GM23338 (cell line): ENCODE results near the gene TPM3. TPM values are rescaled to one million over a fixed set of nuclear protein-coding genes. Genes with fewer than 3 reads are reported as not detected.

Source experiments
- ATAC-seq: fragments of 200-7000 bp; cut with Tn5 transposase; 3 replicates; pipeline ENCODE4 v1.9.1; 2020
- DNase-seq: peaks from one replicate; pipeline ENCODE4 v3.0.0-alpha.2; 2015; ENCODE audit warnings: low spot score
- H2AFZ ChIP-seq: fragments of 200-600 bp; sonication (generic); 2 replicates; pipeline ENCODE4 v1.8.0; 2016; ENCODE audit warnings: antibody characterized with exemption, mild to moderate bottlenecking, moderate library complexity
- H3F3A ChIP-seq: fragments of 200-600 bp; sonication (generic); replicated peaks from 2 replicates; pipeline ENCODE4 v1.8.0; 2017; ENCODE audit warnings: antibody characterized with exemption, mixed run types, low read depth
- H3K27ac ChIP-seq: fragments of 200-600 bp; sonication (generic); 2 replicates; pipeline ENCODE4 v1.6.1; 2016; ENCODE audit warnings: low read depth
- H3K27me3 ChIP-seq: fragments of 200-600 bp; sonication (generic); 2 replicates; pipeline ENCODE4 v1.8.0; 2016; ENCODE audit warnings: mild to moderate bottlenecking, mixed run types, moderate library complexity; ENCODE audit not compliant: insufficient read depth
- H3K36me3 ChIP-seq: fragments of 200-600 bp; sonication (generic); 2 replicates; pipeline ENCODE4 v1.8.0; 2016; ENCODE audit warnings: mild to moderate bottlenecking; ENCODE audit not compliant: insufficient read depth
- H3K4me1 ChIP-seq: fragments of 200-600 bp; sonication (generic); 2 replicates; pipeline ENCODE4 v1.8.0; 2016; ENCODE audit warnings: mild to moderate bottlenecking, moderate library complexity; ENCODE audit not compliant: insufficient read depth
- H3K4me2 ChIP-seq: fragments of 200-600 bp; sonication (generic); 2 replicates; pipeline ENCODE4 v1.7.1; 2017; ENCODE audit warnings: mixed run types
- H3K4me3 ChIP-seq: fragments of 200-600 bp; sonication (generic); 2 replicates; pipeline ENCODE4 v1.6.1; 2016; ENCODE audit warnings: mixed run types
- H3K79me2 ChIP-seq: fragments of 200-600 bp; sonication (generic); replicated peaks from 2 replicates; pipeline ENCODE4 v1.8.0; 2017; ENCODE audit warnings: mild to moderate bottlenecking; ENCODE audit not compliant: insufficient read depth
- H3K9me2 ChIP-seq: fragments of 200-600 bp; sonication (generic); 2 replicates; pipeline ENCODE4 v1.8.0; 2017; ENCODE audit not compliant: insufficient read depth
- H4K20me1 ChIP-seq: fragments of 200-600 bp; sonication (generic); replicated peaks from 2 replicates; pipeline ENCODE4 v1.8.0; 2017; ENCODE audit warnings: mild to moderate bottlenecking; ENCODE audit not compliant: insufficient read depth
- H3K27ac Mint-ChIP-seq: 2 replicates; pipeline ENCODE4 v1.8.0; 2020; ENCODE audit warnings: inconsistent platforms, mild to moderate bottlenecking, moderate library complexity, mixed read lengths
- H3K27me3 Mint-ChIP-seq: 3 replicates; pipeline ENCODE4 v1.8.0; 2022; ENCODE audit warnings: low read depth, mild to moderate bottlenecking, moderate library complexity, mixed read lengths, inconsistent platforms; ENCODE audit not compliant: insufficient read depth, poor library complexity
- H3K36me3 Mint-ChIP-seq: 3 replicates; pipeline ENCODE4 v1.8.0; 2021; ENCODE audit warnings: low read depth, mild to moderate bottlenecking, inconsistent platforms, moderate library complexity, mixed read lengths
- H3K4me1 Mint-ChIP-seq: 3 replicates; pipeline ENCODE4 v1.8.0; 2020; ENCODE audit warnings: mild to moderate bottlenecking, inconsistent platforms, mixed read lengths
- H3K4me3 Mint-ChIP-seq: 3 replicates; pipeline ENCODE4 v1.8.0; 2021; ENCODE audit warnings: moderate library complexity, mild to moderate bottlenecking, inconsistent platforms, mixed read lengths
- H3K9me3 Mint-ChIP-seq: 3 replicates; pipeline ENCODE4 v1.8.0; 2020; ENCODE audit warnings: moderate library complexity, mild to moderate bottlenecking, inconsistent platforms, mixed read lengths
- CTCF ChIP-seq, 2 experiments: fragments of 200-600 bp in 1 of 2; sonication (generic) in 1 of 2; conservative IDR thresholded peaks; 2 replicates each; pipeline versions ENCODE4 v1.5.1 to v1.6.1; 2016 to 2017; ENCODE audit warnings: antibody characterized with exemption in 2 of 2, low read depth in 2 of 2, mild to moderate bottlenecking in 2 of 2, moderate library complexity in 1 of 2
- EZH2 ChIP-seq: fragments of 200-600 bp; sonication (generic); IDR thresholded peaks from one replicate; pipeline ENCODE4 v1.8.0; 2017; ENCODE audit warnings: antibody characterized with exemption, mild to moderate bottlenecking, low read depth; ENCODE audit not compliant: unreplicated experiment
- EZH2phosphoT487 ChIP-seq: fragments of 200-600 bp; sonication (generic); IDR thresholded peaks from one replicate; pipeline ENCODE4 v1.8.1; 2018; ENCODE audit warnings: antibody characterized with exemption; ENCODE audit not compliant: unreplicated experiment
- JUNB ChIP-seq: IDR thresholded peaks from one replicate; pipeline ENCODE4 v1.6.1; 2016; ENCODE audit warnings: antibody characterized with exemption; ENCODE audit not compliant: unreplicated experiment
- NANOG ChIP-seq: IDR thresholded peaks from 2 replicates; pipeline ENCODE4 v1.6.1; 2016; ENCODE audit warnings: antibody characterized with exemption, borderline replicate concordance
- POLR2AphosphoS5 ChIP-seq: IDR thresholded peaks from 2 replicates; pipeline ENCODE4 v1.6.1; 2016; ENCODE audit warnings: antibody characterized with exemption, low read depth
- STAT1 ChIP-seq: IDR thresholded peaks from one replicate; pipeline ENCODE4 v1.6.1; 2016; ENCODE audit warnings: antibody characterized with exemption; ENCODE audit not compliant: unreplicated experiment
- ZNF331 ChIP-seq: fragments of 250-450 bp; sonication (Bioruptor Pico); IDR thresholded peaks from 2 replicates; pipeline ENCODE4 v1.5.0; 2020; ENCODE audit warnings: low read depth, mild to moderate bottlenecking, moderate library complexity
- ZNF462 ChIP-seq: fragments of 250-450 bp; sonication (Bioruptor Pico); IDR thresholded peaks from 2 replicates; pipeline ENCODE4 v1.5.0; 2020; ENCODE audit warnings: mild to moderate bottlenecking, moderate library complexity
- polyA plus RNA-seq: library from polyadenylated mRNA; unstranded; fragments of >200 nt; fragmentation: Nextera tagmentation; extraction: Ambion mirVana; gene quantifications from 2 replicates; pipeline ENCODE4 v1.2.1, GENCODE V29; 2016
- total RNA-seq: library from RNA; depleted of rRNA; stranded (reverse); fragments of >200 nt; shearing (Covaris generic); gene quantifications from 2 replicates; pipeline ENCODE4 v1.2.3, GENCODE V29; 2014

TPM3 gene
- total and polyA plus RNA-seq, 2 experiments from 2014 or later, result 544 to 747 TPM

GRCh38 chr1:154199563-154199879 lies 7.6 kb upstream of the TPM3 start (continued):
- TF ChIP-seq JUNB (no peak), POLR2AphosphoS5 (no peak), NANOG (no peak), ZNF462 (no peak), ZNF331 (no peak), EZH2 (no peak), EZH2phosphoT487 (no peak)

- no peaks in the 10 kb centered on the region for H3K36me3 ChIP-seq
- Mint-ChIP-seq H3K9me3 (no peaks in the 10 kb centered on the region), H3K27ac (peak overlapping the region; percentile 59; the same call in 1 of the 2 replicates), H3K36me3 (no peaks in the 10 kb centered on the region; the same call in 2 of the 3 replicates), H3K4me1 (peaks cover 8% of the 10 kb centered on the region; the same call in 1 of the 3 replicates), H3K27me3 (peaks cover 8% of the 10 kb centered on the region), H3K4me3 (no peak overlapping the region)
- H3K27ac ChIP-seq, result no peak overlapping the region
- H2AFZ ChIP-seq, result peak overlapping the region; percentile 80
- no peaks in the 10 kb centered on the region for H3K9me2 ChIP-seq
- H3F3A ChIP-seq, result peaks cover 6% of the 10 kb centered on the region; the same call in 1 of the 2 replicates
- peaks cover 4% of the 10 kb centered on the region; the same call in 1 of the 2 replicates for H3K4me1 ChIP-seq
- H3K4me2 ChIP-seq, result peak overlapping the region; percentile 23
- ATAC-seq, result peak; percentile 91
- H3K27me3 ChIP-seq, result no peaks in the 10 kb centered on the region
- H3K4me3 ChIP-seq, result peak overlapping the region; percentile 17; the same call in 1 of the 2 replicates
- H3K79me2 ChIP-seq, result no peaks in the 10 kb centered on the region
- TF ChIP-seq STAT1 (no peak), ZNF331 (no peak), POLR2AphosphoS5 (no peak), NANOG (no peak), CTCF (conservative IDR thresholded peaks at IDR 0.05; ENCODE audit: low read depth in 2 of 2) (peak; percentile 76 to 81), JUNB (no peak)
- H4K20me1 ChIP-seq, result no peaks in the 10 kb centered on the region
- DNase-seq, result peak; percentile 90
Measured at GRCh38 chr1:154198756-154199562, 7.1 kb upstream of the TPM3 start.
